Measurements from ENCODE around the gene STK38L.

STK38L gene

GRCh38 chr12:27359578-27360340, 115.7 kb downstream of the STK38L start:
- no peak for DNase-seq

- no peak for DNase-seq
Observed at GRCh38 chr12:27361372-27361771, 117.3 kb downstream of the STK38L start.

DNA sequence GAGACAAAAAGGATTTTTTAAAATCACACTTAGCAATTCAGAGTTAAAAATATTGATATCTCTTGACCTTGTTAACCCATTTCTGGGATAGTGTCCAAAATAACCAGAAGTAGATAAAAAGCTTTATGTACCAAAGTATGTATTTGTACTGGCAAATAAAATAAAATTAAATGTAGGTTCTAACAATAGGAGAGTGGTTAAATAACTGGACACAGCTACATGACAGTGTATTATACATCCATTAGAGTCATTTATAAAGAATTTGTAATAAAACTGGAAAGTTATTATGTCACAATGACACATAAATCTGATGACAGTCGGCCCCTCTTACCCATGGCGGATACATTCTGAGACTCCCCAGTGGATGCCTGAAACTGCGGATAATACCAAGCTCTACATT, 122.5 kb downstream of the STK38L start:
- no peak for DNase-seq

DNA sequence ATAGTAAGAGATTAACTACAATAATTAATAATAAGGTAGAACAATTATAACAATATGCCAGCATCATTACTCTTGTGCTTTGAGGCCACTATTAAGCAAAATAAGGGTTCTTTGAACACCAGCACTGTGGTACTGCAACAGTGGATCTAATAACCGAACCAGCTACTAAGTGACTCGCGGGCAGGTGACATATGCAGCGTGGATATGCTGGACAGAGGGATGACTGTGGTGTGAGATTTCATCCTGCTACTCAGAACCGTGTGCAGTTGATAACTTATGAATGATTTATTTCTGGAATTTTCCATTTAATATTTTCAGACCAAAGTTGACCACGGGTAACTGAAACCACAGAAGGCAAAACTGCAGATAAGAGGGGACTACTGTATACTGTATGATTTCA, 123.0 kb downstream of the STK38L start:
- DNase-seq = no peak
